Measurements from ENCODE around the gene TINAGL1. TPM values are rescaled to one million over a fixed set of nuclear protein-coding genes. Genes with fewer than 3 reads are reported as not detected.

TINAGL1 gene
- total RNA-seq, 2 donors from 2014 or later = 116 to 130 TPM

DNA sequence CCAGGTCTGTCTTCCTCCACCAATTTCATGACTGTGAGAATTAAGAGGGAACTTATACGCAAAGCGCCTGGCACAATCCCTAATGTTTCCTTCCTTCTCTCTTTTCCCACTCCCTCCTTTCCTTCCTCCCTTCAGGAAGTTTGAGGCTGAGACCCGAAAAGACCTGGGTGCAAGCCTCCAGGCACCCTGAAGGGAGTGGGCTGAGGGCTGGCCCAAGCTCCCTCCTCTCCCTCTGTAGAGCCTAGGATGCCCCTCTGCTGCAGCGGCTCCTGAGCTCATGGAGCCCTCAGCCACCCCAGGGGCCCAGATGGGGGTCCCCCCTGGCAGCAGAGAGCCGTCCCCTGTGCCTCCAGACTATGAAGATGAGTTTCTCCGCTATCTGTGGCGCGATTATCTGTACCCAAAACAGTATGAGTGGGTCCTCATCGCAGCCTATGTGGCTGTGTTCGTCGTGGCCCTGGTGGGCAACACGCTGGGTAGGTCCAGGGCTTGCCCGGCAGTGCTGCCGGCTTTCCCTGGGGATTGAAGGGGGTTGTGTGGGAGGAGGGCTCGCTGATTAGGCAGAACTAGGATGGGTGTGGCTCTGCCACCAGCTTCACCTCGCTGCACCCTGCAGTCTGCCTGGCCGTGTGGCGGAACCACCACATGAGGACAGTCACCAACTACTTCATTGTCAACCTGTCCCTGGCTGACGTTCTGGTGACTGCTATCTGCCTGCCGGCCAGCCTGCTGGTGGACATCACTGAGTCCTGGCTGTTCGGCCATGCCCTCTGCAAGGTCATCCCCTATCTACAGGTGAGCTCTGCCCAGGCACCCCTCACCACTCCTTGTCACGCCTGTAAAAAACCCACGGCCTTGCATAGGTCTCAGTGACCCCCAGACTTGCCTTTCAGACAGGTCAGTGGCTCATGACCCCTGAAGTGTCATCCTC, 42.9 kb downstream of the TINAGL1 start:
- H3K4me3 ChIP-seq = no peak overlapping the region
- no peaks in the 10 kb centered on the region for H3K36me3 ChIP-seq
- peaks cover 7% of the 10 kb centered on the region for H3K4me1 ChIP-seq
- TF ChIP-seq, protein P1, sequence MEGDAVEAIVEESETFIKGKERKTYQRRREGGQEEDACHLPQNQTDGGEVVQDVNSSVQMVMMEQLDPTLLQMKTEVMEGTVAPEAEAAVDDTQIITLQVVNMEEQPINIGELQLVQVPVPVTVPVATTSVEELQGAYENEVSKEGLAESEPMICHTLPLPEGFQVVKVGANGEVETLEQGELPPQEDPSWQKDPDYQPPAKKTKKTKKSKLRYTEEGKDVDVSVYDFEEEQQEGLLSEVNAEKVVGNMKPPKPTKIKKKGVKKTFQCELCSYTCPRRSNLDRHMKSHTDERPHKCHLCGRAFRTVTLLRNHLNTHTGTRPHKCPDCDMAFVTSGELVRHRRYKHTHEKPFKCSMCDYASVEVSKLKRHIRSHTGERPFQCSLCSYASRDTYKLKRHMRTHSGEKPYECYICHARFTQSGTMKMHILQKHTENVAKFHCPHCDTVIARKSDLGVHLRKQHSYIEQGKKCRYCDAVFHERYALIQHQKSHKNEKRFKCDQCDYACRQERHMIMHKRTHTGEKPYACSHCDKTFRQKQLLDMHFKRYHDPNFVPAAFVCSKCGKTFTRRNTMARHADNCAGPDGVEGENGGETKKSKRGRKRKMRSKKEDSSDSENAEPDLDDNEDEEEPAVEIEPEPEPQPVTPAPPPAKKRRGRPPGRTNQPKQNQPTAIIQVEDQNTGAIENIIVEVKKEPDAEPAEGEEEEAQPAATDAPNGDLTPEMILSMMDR (IDR thresholded peaks at IDR 0.05) = no peak
- no peak overlapping the region for H3K27ac ChIP-seq
- no peak for DNase-seq
- intact Hi-C loops (cut with DNase I) = no loop called here
- no peaks in the 10 kb centered on the region for H3K9me3 ChIP-seq
- H3K27me3 ChIP-seq = peaks cover 9% of the 10 kb centered on the region
- H3K9ac ChIP-seq (ENCODE audit: low read depth in 2 of 2, low read length in 2 of 2) = no peak overlapping the region

DNA sequence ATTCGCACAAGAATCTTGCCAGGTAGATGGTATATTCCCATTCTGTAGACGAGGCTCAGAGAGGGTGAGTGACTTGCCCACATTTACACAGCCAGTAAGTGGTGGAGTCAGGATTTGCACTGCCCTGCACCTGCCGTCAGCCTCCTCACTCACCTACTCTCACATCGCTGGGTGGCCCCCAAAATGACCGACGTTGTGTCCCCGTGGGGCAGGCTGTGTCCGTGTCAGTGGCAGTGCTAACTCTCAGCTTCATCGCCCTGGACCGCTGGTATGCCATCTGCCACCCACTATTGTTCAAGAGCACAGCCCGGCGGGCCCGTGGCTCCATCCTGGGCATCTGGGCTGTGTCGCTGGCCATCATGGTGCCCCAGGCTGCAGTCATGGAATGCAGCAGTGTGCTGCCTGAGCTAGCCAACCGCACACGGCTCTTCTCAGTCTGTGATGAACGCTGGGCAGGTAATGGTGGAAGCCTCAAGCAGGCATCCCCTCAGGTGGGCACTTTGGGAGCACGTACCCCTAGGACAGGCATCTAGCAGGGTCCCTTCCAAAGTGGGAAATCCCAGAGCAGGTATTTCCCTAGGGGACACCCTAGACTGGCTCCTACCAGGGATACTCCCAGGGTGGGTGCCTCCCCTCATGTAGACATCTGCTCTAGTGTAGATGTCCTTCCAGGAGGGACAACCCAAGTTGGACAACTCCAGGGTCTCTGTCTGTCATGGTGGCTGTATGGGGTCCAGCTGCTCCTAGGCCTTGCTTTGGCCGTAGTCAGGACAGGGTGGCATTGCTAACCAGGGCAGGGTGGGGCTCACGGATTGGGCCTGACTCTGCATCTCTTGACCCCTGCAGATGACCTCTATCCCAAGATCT, 44.5 kb downstream of the TINAGL1 start:
- no peaks in the 10 kb centered on the region for H3K9me3 ChIP-seq
- H3K36me3 ChIP-seq = no peaks in the 10 kb centered on the region
- H3K27me3 ChIP-seq = peaks cover 9% of the 10 kb centered on the region
- TF ChIP-seq, protein P1 (IDR thresholded peaks at IDR 0.05) = no peak
- H3K9ac ChIP-seq (ENCODE audit: low read depth in 2 of 2, low read length in 2 of 2) = no peak overlapping the region
- peaks cover 7% of the 10 kb centered on the region for H3K4me1 ChIP-seq
- DNase-seq = no peak
- intact Hi-C loops (cut with DNase I) = no loop called here
- no peak overlapping the region for H3K27ac ChIP-seq
- no peak overlapping the region for H3K4me3 ChIP-seq

DNA sequence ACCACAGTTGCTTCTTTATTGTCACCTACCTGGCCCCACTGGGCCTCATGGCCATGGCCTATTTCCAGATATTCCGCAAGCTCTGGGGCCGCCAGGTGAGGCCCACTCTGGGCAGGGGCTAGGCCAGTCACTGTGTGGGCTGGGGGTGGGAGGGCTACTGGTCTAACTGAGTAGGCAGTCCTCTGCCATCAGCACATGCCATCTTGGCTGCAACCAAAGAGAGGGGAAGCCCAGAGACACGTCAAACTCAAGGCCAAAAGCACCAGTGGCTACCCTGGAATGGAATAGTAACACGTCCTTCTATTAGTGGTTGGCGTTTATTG, 45.1 kb downstream of the TINAGL1 start:
- Histone ChIP-seq H3K36me3 (no peaks in the 10 kb centered on the region), H3K4me1 (peaks cover 7% of the 10 kb centered on the region)
- intact Hi-C loops (cut with DNase I) = no loop called here

DNA sequence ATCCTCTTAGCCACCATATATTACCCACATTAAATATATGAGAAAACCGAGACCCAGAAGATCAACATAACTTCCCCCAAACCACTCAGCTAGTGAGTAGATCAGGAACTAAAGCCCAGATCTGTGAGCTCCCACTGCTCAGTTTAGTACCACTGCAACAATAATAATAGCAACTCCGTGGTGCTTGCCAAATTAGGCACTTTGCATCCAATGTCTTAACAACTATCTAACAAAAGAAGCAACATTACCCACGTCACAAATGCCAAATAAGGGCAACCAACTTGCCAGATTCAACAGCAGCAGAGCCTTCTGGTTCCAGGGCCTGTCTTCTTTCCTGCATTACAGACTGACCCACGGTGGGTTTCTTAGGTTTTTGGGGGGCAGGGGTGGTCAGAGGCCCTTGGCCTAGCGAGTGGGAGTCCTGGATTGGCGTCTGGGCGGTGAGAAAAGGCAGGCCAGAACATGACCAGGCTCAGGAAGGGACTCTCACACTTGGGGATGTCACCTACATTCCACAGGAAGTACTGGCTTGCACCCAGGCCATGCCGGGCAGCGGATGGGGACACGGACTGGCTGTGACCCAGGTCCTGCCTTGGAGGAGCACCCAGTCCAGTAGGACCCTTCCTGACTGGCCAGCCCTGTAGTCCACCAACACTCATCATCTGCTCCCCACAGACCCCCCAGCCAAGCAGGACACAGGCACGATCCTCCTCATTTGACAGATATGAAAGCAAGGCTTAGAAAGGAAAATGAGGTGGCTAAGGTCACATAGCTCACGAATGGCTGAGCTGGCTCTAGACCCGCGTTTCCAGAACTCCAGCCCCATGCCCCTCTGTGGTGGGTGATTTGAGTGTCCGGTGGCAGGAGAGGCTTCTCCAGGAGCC, 45.8 kb downstream of the TINAGL1 start:
- no peak overlapping the region for H3K27ac ChIP-seq
- H3K27me3 ChIP-seq = peaks cover 8% of the 10 kb centered on the region
- TF ChIP-seq, protein P1 (IDR thresholded peaks at IDR 0.05) = no peak
- no peaks in the 10 kb centered on the region for H3K36me3 ChIP-seq
- DNase-seq = no peak
- H3K4me1 ChIP-seq = peaks cover 7% of the 10 kb centered on the region
- intact Hi-C loops (cut with DNase I) = no loop called here
- H3K4me3 ChIP-seq = no peak overlapping the region
- H3K9ac ChIP-seq (ENCODE audit: low read depth in 2 of 2, low read length in 2 of 2) = no peak overlapping the region
- H3K9me3 ChIP-seq = no peaks in the 10 kb centered on the region

More for the DNA sequence above, 45.1 kb downstream of the TINAGL1 start:
- H3K9me3 ChIP-seq = no peaks in the 10 kb centered on the region
- no peak overlapping the region for H3K9ac ChIP-seq (ENCODE audit: low read depth in 2 of 2, low read length in 2 of 2)
- H3K4me3 ChIP-seq = no peak overlapping the region
- no peak overlapping the region for H3K27ac ChIP-seq
- DNase-seq = no peak
- TF ChIP-seq, protein P1 (IDR thresholded peaks at IDR 0.05) = no peak
- H3K27me3 ChIP-seq = peaks cover 9% of the 10 kb centered on the region

DNA sequence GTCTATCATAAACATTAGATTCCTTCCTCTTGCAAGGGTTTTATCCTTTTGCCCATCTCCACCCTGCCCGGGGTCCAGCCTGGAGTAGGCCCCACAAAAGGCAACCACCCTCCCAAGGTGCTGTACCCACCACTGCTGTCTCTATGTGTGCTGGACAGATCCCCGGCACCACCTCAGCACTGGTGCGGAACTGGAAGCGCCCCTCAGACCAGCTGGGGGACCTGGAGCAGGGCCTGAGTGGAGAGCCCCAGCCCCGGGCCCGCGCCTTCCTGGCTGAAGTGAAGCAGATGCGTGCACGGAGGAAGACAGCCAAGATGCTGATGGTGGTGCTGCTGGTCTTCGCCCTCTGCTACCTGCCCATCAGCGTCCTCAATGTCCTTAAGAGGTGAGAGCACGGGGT, 47.0 kb downstream of the TINAGL1 start:
- no peaks in the 10 kb centered on the region for H3K4me1 ChIP-seq
- H3K9me3 ChIP-seq = no peaks in the 10 kb centered on the region
- intact Hi-C loops (cut with DNase I) = no loop called here
- H3K9ac ChIP-seq (ENCODE audit: low read depth in 2 of 2, low read length in 2 of 2) = no peak overlapping the region
- H3K4me3 ChIP-seq = no peak overlapping the region
- no peaks in the 10 kb centered on the region for H3K36me3 ChIP-seq
- DNase-seq = no peak
- TF ChIP-seq, protein P1 (IDR thresholded peaks at IDR 0.05) = no peak
- H3K27ac ChIP-seq = no peak overlapping the region
- no peaks in the 10 kb centered on the region for H3K27me3 ChIP-seq

Measured in colonic mucosa (tissue), 4 donors.